ENCODE measurements around the gene TTC39C. TPM values are rescaled to one million over a fixed set of nuclear protein-coding genes. Genes with fewer than 3 reads are reported as not detected.

TTC39C gene
- total RNA-seq, 4 donors from 2014 or later, result 12.3 to 35.9 (median 24.8) TPM

DNA sequence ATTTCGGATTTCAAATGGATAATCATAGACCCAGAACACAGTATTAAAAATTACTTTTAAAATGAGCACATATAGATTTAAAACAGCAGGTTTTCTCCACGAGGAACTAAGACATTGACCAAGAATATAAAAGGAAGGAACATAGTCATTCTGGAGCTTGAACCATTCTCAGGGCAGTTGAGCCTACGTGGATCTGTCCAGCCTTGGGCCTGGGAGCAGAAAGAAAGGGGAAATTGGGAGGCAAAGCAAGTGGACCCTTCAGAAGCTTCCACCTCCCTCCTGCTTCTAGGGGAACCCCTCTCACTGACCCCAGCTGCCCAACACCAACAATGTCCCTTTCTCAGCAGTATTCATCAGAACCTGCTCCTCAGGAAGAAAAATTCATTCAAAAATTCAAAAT is 31.4 kb upstream of the TTC39C start:
- 51 to 75% methylated on average over 3 of the region's 3 CpGs for WGBS, 2 donors
- H3K4me3 ChIP-seq, result no peak overlapping the region
- H3K36me3 ChIP-seq, result no peaks in the 10 kb centered on the region
- H3K27me3 ChIP-seq, result no peaks in the 10 kb centered on the region
- intact Hi-C loops (cut with DNase I), result no loop called here
- peaks cover 0 to 15% (median 9%) of the 10 kb centered on the region in 3 donors for H3K4me1 ChIP-seq
- no peak for DNase-seq
- TF ChIP-seq, protein P1, sequence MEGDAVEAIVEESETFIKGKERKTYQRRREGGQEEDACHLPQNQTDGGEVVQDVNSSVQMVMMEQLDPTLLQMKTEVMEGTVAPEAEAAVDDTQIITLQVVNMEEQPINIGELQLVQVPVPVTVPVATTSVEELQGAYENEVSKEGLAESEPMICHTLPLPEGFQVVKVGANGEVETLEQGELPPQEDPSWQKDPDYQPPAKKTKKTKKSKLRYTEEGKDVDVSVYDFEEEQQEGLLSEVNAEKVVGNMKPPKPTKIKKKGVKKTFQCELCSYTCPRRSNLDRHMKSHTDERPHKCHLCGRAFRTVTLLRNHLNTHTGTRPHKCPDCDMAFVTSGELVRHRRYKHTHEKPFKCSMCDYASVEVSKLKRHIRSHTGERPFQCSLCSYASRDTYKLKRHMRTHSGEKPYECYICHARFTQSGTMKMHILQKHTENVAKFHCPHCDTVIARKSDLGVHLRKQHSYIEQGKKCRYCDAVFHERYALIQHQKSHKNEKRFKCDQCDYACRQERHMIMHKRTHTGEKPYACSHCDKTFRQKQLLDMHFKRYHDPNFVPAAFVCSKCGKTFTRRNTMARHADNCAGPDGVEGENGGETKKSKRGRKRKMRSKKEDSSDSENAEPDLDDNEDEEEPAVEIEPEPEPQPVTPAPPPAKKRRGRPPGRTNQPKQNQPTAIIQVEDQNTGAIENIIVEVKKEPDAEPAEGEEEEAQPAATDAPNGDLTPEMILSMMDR (IDR thresholded peaks at IDR 0.05), result no peak
- TF ChIP-seq POLR2A (IDR thresholded peaks at IDR 0.05), result no peak
- H3K27ac ChIP-seq, result peak overlapping the region in 3 of 4 donors; percentile 56 to 83 (median 77)
- H3K9me3 ChIP-seq, result no peaks in the 10 kb centered on the region

DNA sequence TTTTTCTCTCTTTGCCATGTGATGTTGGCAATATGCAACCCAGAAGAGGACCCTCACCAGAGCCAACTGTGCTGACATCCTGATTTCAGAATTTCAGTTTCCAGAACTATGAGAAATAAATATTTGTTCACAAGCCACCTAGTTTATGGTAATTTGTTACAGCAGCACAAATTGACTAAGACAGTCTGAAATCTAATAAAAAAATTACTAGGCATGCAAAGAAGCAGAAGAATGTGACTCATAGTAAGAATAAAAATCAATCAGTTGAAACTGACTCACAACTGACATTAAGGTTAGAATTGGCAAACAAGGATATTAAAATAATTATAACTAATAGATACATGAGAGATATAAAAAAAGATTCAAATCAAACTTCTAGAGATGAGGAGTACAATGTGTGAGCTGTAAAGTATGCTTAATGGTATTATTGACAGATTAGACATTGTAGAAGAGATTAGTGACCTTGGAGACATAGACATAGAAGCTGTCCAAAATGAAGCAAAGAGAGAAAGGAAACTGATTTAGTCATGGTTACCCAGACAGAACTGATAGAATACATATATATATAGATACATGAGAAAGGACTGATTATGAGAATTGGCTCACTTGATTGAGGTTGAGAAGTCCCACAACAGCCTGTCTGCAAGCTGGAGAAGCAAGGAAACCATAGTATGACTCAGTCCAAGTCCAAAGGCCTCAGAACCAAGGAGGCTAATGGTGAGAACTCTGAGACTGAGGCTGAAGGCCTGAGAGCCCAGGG is 27.8 kb upstream of the TTC39C start:
- Histone ChIP-seq H3K4me3 (no peak overlapping the region), H3K36me3 (no peaks in the 10 kb centered on the region), H3K9me3 (no peaks in the 10 kb centered on the region), H3K27ac (no peak overlapping the region), H3K4me1 (peaks cover 0 to 6% (median 5%) of the 10 kb centered on the region in 3 donors), H3K27me3 (no peaks in the 10 kb centered on the region)
- TF ChIP-seq POLR2A (IDR thresholded peaks at IDR 0.05), result no peak
- TF ChIP-seq, protein P1 (IDR thresholded peaks at IDR 0.05), result no peak
- intact Hi-C loops (cut with DNase I), result no loop called here
- DNase-seq, result no peak

DNA sequence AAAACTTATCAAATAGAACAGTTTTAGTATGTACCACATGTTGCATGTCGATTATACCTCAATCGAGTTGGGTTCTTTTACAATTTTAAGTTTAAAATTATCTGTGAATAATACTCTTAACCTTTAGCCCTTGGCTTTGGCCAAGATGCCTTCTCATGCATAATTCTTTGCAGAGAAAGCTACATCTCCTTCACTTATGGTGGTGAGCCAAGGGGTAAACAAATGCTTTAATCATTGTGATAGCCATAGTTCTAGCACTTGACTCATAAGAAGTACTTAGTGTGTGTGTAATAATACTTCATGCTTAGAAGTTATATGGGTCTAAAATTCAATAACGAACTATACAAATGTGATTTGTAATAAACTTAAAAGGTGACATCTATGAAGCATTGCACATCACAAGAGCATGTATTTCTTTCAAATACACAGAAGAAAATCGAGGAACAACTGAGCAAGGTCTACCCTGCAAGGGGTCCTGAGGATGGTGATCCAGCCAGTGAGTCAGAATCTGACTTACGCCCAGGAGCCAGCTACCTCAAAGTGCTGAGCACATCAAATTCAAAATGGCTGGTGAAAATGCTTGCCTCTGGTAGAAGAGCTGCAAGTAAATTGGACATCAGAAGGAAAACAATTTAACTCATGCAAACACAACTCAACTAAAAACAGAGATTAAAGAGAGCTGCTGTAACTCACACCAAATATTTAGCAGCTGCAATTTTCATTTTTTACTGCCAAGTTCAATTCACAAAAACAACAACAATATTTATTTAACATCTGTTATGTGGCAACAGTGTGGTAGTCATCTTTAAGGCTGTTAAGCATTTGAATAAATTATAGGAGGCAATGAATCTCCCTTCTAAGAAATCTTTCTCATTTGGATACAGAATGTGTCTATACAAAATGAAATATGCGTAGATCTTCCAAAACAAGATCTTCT is 23.8 kb upstream of the TTC39C start:
- no peak for TF ChIP-seq POLR2A (IDR thresholded peaks at IDR 0.05)
- TF ChIP-seq, protein P1 (IDR thresholded peaks at IDR 0.05), result no peak
- intact Hi-C loops (cut with DNase I), result no loop called here
- Histone ChIP-seq H3K4me3 (no peak overlapping the region), H3K27me3 (no peaks in the 10 kb centered on the region), H3K9me3 (no peaks in the 10 kb centered on the region), H3K27ac (no peak overlapping the region), H3K36me3 (no peaks in the 10 kb centered on the region), H3K4me1 (peaks cover 0 to 33% (median 15%) of the 10 kb centered on the region in 3 donors)
- WGBS, 2 donors, result 69 to 79% methylated on average over 6 of the region's 6 CpGs
- DNase-seq, result no peak

DNA sequence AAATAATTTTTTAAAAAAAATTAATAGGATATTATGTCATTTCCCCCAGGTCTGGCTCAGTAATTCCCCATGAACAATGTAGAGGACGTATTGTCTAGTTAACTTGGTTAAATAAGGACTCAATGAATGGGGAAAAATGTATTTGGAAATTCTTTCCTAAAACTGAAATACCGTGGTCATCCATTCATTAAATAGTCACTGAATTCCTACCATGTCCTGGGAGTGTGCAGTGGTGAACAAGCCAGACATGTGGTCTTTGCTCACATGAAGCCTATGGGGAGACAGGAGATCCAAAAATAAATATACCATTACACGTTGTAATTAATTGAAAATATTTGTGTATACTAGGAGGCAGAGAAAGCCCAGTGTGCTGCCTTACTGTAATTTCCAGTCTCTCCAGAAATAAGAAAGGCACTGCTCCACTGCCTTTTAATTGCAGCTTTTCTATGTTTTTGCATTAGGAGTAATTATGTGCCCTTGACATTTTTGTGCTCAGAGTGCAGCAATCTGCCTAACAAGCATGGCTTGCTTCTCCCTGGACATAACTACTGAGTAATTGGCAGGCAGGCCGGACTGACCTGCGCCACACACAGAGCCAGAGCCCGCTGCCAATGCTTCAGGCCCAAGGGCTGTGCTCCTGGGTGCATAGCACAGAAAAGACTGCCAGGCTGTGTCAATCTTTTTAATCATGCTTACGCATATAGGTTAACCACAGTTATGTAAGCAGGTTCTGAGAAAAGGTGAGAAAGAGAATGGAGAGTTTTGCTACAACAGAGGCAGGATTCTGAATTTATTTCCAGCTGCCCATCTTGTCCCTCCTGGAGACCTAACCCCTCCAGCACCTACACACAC is 22.2 kb upstream of the TTC39C start:
- WGBS, 2 donors, result 35 to 48% methylated on average over 7 of the region's 7 CpGs
- Histone ChIP-seq H3K27me3 (no peaks in the 10 kb centered on the region), H3K4me3 (no peak overlapping the region), H3K27ac (peak overlapping the region; percentile 29 to 73 (median 50)), H3K9me3 (no peaks in the 10 kb centered on the region), H3K4me1 (peaks cover 0 to 37% (median 15%) of the 10 kb centered on the region in 3 donors), H3K36me3 (no peaks in the 10 kb centered on the region)
- TF ChIP-seq, protein P1 (IDR thresholded peaks at IDR 0.05), result no peak
- peak in 1 of 4 donors; percentile 52 for TF ChIP-seq POLR2A (IDR thresholded peaks at IDR 0.05)
- intact Hi-C loops (cut with DNase I), result no loop called here
- DNase-seq, result no peak

Measured in esophagus squamous epithelium (tissue), 5 donors.